CD4-positive, alpha-beta T cell treated with Interleukin-17A for 1 hour (primary cell): Measurements from ENCODE around the gene WWP2.

Experiments
- DNase-seq: peaks from one replicate; pipeline ENCODE4 v3.0.0-alpha.2; 2020

WWP2 gene

DNA sequence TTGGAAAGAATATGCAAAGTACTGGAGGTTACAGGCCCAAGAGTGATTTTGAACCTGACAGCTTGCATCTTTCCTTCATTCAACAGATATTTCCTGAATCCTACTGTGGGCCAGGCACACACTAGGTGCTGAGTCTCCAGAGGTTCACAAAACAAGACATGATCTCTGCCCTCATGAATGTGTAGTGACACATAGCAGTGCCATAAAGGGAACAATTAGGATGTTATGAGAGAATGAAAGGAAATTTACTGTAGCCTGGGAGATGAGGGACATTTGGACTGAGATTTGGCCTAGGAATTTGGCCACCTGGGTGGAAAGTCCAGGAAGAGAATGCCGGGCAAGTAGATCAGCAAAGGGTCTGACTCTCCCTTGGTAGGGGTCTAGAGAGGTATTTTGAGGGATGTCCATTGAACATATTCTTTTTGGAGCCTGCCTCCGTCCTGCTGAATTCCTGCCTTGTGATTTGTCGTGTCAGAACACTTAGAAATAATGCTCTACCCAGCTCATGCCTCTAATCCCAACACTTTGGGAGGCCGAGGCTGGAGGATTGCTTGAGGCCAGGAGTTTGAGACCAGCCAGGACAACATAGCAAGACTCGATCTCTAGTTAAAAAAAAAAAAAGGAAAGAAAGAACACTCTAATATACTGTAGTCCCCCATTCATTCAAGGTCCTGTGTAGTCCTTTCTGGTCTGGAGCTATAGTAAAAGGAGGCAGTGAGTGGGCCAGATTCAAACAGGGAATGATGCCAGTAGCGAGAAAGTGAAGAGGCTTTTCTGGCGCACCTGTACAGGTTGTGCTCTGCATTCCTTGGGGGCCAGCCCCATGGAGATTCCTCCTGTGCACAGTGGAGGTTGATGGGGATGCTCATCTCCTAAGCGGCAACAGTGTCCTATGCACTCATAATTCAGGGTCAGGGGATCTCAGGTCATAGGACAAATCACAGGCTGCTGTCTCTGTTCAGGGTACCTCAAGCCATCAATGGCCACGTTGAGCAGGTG lies 98.4 kb downstream of the WWP2 start:
- no peak for DNase-seq

DNA sequence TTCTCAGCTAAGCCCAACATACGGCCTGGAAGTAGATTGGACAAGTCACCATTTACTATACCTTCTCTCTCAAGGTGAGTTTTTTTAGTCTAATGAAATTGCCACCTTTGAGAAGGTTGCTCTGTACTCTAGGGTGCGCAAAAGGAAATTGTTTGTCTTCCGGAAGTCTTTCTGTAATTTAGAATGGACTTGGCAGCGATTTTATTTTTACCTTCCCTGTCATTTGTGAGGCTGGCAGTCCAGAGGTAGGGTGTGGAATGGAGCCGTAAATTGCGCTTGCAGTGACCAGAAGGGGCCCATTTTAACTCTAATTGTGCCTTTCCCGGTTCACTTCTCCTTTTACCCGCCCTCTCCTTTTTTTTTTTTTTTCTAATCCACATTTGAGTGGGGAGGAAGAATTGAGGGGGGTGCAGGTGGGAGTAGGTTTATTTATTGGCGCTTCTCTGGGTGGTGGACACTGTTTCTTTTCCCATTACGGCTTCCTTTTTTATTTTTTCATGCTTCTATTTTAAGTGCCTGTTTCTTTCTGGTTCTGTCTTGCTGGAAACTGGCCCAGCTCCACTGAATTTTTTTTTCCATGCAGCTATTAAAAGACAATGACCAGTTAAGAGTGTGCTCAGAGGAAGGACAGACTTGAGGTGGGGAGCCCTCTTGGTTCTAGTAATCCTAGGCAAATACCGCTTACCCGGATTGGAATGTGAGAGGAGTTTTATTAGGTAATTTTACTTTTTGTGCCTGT lies 99.3 kb downstream of the WWP2 start:
- DNase-seq, result no peak

DNA sequence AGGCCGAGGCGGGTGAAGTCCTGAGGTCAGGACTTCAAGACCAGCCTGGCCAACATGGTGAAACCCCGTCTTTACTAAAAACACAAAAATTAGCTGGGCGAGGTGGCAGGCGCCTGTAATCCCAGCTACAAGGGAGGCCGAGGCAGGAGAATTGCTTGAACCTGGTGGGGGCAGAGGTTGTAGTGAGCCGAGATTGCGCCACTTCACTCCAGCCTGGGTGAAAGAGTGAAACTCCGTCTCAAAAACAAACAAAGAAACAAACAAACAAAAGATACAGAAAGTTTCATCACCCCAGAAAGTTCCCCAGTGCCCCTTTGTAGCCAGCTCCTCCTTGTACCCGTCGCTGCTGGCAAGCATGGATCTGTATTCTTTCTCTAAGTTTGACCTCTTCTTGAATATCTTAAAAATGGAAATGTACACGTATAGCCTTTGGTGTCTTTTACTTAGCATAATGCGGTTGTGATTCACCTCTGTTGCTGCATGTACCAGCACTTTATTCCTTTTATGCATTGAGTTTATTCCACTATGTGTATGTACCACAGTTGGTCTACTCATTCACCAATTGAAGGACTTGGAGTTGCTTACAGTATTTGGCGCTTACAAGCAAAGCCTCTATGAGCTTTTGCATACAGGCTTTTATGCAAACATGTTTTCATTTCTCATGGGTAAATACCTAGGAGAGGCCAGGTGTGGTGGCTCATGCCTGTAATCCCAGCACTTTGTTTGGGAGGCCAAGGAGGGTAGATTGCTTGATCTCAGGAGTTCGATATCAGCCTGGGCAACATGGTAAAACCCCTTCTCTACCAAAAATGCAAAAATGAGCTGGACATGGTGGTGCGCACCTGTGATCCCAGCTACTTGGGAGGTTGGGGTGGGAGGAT lies 101.5 kb downstream of the WWP2 start:
- no peak for DNase-seq

DNA sequence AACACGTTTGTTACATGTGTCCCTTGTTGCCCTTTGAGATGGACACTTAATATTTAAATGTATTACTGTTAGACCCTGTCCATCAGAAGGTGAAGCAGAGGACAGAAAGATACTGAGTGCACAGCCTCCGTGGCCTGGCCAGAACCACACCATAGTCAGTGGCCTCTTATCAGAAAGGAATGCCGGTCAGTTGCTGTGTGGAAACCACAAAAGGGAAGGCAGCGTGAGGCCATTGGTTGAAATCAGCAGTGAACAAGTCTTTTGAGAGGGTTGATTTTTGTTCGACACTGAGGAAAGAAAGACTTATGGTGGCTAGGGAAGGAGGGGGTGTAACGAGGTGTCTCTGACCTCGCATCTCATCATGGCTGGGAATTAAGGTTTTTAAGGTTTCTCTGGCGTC lies 103.6 kb downstream of the WWP2 start:
- no peak for DNase-seq

DNA sequence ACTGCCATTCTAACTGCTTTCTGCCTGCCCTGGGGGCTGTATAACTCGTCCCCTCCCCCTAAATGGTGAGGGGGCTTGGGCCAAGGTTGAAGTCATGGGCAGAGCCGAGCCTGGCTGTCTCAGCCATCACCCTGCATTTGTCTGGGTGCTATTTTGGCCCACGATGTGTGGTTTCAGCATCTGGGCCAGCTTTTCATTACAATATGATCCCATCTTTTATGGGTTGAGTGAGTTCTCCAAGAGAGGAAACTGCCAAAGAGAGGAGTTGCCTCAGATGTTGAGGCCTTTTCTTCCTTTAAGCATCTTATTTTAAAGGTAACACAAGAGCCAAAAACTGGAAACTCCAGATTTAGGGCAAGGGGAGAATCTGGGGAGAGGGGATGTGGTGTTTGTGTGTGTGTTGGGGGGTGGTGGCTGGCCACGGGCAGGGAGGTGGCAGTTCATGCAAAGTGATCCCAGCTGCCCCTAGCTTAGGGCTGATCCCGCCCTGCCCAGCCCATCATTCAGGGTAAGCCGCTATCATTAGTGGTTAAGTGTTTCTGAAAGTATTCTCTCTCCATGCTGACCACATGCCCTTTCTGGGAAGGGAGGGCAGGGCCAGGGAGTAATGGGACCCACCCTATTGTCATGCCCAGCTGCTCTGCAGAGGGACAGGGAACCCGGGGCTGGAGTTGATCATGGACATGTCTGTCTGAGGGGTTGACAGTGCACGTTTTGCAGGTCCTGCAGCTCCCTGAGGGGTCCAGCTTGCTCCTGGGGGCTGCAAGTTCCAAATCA lies 105.8 kb downstream of the WWP2 start:
- no peak for DNase-seq

DNA sequence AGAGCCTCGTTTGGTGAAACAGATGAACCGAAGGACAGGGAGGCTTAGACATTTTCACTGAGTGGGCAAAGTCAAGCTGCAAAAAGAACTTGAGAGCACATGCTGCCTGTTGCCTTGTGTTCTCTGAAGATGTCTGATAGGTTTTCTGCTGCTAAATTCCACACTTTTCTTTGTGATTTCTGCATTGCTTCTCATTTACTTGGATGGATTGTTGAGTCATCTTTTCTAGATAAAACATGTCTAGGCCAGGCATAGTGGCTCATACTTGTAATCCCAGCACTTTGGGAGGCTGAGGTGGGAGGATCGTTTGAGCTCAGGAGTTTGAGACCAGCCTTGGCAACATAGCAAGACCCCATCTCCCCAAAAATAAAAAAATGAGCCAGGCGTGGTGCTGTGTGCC lies 108.6 kb downstream of the WWP2 start:
- DNase-seq, result no peak

DNA sequence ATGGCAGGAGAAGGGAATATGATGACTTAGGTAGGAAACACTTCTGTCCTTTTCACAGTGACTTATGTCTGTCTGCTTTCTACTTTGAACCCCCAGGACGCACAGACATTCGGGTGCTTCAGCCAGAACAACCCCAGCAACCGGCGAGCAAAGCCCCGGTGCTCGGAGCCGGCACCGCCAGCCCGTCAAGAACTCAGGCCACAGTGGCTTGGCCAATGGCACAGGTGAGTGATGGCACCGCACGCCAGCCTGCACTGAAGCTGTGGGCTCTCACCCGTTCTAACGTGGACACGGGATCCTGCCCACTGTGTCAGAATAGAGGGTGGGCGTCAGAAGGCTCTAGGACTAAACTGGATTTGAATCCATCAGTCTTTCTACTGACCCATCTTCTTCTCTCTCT lies 109.6 kb downstream of the WWP2 start:
- no peak for DNase-seq

DNA sequence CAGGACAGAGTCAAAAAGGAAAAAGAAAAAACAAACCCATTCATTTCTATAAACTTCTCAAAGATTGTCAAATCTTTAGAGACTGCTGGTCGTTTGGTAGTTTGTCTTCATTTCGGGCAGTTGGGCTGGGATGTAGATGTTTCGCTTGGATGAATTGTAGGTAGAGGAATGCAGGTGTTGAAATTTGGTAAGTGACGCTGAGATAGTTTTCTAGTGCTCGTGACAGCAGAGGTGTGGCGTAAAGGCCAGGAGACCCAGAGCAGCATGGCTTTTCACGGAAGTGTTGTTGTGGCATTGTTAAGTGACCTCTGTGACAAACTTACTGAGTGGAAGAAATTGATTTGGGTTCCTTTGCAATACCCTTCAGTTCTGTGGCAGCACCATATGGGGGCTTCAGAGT lies 110.8 kb downstream of the WWP2 start:
- DNase-seq, result no peak

DNA sequence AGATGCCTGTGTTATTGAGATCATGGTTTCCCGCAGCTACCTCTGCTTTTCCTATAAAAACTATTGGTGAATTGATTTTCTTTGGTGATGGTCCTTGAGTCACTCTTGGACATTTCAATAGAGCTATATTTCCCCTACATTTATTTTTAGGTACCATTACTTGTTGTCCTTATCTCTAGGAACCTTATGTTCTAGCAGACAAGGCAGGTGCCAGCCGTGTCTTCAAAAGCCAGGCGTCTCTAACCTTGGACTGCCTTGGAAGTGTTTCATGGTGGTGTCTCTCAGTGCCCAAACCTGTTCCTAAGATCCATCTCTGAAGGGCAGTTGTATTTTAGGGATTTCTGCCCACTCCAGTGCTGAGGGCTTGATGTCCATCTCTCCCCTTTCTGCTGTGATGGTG lies 111.7 kb downstream of the WWP2 start:
- DNase-seq, result no peak

DNA sequence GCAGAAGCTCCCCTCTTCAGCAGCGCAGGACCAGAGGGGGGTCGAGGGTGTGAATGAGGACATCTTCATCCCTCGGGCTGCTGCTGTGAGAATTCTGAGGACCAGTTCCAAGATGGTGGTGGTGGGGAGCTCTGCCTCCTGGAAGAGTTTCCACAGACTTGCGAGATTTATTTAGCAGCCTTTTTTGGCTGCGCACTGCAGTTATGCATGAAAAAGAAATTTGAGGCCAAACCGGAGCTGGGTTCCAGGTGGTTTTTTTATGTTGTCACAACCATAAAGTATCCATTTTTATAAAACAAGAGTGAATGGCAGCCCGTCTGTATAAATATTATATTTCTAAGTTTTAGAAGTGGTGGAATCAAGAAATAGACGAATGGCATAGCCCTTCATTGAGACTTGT lies 112.1 kb downstream of the WWP2 start:
- DNase-seq, result no peak

DNA sequence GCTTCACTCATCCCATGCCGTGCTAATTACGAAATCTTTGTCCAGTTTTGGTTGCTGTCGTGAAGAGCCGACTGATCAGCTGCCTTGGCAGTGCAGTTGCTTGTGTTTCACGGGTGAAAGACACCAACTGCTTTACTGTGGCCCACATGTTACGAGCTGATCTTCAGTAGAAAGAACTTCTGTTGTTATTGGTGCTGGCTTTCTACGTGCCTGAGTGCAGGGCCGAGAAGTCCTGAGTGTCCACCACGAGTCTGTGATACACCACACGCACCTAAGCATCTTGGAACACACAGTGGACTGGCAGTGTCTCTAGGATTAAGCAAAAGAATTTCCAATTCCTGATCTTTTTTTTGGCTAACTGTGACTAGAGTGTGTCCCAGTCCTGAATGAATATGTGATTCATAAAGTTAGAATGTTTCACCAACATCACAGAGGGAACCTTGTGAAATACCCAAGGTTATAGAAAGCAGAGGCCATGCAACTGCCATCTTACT lies 118.6 kb downstream of the WWP2 start:
- no peak for DNase-seq

DNA sequence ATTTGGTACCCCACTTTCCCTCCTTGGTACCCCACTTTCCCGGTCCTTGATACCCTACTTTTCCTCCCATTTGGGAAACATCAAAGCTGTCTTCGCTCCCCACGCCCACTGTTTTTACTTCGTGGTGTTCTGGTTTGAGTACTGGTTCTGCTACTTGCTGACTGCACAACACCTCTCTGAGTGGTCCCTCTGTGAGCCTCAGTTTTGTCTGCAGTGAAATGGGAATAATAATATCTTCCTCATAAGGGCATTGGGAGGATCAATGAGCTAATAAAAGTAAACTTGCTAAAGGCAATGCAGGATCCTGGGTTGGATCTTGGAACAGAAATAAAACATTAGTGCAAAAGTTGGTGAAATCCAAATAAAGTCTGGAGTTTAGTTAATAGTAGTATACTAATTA lies 119.0 kb downstream of the WWP2 start:
- no peak for DNase-seq

DNA sequence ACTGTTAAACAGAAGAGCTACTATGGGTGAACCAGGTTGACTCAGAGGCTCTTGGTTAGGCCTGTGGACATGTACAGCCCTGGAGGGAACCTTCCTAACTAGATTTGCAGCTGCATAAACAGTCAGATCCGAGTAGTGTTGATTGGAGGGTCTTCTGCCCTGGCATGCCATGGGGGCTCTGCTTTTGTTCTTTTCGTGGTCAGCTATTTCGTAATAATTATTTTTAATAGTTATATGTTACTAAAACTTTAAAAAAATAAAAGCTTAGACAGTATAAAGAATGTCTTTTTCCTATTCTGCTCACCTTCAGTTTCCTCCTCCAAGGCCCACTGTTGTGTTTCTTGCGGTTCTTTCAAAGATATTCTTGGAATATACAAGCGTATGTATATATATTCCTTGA lies 121.6 kb downstream of the WWP2 start:
- DNase-seq, result no peak

DNA sequence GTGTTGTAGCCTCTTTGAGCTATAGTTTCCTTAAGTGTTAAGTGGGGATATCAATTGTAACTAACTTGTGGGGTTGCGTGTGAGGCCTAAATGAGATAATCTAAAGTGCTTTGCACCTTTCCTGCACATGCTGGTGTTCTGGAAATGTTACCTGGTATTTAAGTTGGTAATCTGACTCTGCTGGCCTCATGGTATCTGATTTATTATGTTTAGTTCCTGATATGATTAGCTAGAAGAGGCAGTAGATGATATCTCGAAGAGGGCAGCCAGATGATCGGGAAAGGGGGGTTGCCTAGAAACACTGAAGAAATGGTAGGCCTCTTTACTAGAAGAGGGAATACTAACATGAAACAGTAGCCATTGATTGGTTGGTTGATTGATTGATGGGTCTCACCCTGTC lies 123.6 kb downstream of the WWP2 start:
- DNase-seq, result no peak

DNA sequence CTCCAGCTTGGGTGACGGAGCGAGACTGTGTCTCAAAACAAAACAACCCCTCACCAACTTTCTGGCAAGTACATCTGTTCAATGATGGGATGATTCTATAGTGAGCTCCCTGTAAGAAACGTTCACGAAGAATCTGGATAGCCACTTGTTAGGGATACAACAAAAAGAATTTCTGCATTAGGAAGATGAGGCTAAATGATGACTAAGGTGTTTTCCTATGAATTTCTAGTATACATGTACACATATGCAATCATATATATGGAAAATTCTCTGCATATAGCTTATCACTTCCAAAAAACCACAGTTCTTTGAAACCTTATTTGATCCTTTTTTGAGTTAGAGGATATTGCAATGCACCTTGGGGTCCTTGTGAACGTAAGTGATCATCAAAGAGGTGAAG lies 124.6 kb downstream of the WWP2 start:
- no peak for DNase-seq

DNA sequence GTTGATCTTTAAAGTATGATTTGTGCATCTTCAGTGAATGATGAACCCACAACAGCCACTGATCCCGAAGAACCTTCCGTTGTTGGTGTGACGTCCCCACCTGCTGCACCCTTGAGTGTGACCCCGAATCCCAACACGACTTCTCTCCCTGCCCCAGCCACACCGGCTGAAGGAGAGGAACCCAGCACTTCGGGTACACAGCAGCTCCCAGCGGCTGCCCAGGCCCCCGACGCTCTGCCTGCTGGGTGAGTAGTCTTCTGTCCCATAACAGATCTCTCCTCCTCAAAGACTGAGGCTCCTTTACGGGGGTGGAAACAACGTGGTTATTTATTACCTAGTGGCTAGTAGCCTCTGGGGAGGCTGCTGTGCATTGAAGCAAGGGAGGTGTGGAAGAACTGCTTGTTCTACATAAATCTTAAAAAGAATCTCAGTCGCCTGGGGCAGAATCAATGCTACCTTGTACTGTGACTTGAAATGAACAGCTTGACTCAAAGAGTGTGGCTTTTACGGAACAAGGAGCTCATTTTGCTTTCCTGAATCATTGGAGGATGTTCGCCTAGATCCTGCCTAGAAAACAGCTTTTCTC lies 126.0 kb downstream of the WWP2 start:
- no peak for DNase-seq

DNA sequence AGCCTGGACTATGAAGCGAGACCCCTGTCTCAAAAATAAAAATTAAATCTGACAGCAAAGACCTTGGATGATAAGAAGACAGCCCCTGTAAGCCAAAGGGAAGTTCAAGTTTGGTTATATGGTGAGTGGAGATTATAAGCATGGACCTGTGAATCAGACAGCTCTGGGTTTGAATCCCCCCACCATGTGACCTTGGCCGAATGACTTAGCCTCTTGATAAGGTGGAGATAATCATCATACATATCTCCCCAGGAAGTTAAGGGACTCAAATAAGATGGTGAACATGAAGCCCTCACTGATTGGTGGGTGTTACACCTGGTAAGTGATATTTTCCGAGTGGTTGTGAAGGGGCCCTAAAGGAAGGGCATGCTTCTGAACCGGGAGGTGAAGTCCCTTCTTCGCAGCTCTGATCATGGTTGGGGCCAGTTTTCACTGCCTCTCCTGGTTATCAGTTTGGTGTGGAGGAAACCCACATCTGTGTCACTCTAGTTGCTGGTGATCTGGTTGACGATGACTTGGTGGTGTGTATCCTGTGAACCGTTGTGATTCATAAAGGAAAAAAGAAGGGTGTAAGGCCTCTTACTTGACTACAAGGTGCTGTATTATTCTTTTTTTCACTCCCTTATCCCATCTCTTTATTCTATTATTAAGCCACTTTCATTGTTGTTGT lies 127.3 kb downstream of the WWP2 start:
- no peak for DNase-seq

DNA sequence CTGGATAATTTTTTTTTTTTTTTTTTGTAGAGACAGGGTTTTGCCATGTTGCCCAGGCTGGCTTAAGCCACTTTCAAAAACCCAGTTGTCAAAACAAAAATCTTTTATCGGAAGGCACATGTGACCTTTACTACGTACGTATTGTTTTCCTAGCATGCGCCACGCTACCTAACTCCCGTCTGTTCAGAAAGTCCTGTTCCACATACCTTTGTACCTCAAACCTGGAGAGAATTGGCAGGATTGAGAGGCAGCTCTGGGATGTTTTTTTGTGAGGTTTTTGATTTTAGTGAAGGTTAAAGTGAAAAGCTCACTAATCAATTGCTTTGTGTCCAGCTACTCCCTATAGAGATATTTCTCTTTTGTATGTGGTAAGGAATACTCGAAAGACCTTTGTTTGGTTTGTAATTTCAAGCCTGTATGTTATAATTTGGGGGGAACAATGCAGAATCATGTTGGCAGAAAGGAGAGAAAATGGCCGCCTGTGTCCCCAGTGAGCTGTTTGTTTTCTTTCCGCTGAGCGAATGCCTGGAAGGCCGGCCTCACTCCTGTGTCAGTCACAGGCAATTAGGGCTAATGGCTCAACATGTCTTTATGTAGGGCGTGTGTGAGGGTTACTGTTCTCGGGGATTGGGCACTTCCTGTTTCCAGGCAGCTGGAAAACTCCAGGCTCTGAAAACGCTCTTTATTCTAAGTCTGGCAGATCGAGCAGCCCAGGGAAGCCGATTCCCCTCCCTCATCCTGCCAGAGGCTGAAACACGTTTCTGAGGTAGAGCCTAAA lies 128.2 kb downstream of the WWP2 start:
- DNase-seq, result no peak

DNA sequence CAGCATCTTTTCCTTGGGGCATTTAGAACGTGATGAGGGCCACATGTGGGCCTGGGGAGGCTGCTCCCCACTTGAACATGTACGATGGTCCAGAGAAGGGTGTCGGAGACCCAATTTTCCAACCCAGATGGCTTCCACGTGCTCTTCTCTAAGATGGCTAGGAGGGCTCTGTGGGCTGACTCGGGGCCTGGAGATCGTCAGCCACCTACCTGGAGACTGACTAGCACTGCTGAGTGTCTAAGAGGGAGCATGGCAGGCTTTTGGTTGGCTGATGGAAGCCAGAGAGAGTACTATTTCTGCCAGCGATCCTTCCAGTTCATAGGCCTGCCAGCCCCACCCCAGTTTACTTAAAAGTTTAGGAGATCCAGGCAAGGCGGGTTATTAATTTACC lies 128.8 kb downstream of the WWP2 start:
- no peak for DNase-seq

DNA sequence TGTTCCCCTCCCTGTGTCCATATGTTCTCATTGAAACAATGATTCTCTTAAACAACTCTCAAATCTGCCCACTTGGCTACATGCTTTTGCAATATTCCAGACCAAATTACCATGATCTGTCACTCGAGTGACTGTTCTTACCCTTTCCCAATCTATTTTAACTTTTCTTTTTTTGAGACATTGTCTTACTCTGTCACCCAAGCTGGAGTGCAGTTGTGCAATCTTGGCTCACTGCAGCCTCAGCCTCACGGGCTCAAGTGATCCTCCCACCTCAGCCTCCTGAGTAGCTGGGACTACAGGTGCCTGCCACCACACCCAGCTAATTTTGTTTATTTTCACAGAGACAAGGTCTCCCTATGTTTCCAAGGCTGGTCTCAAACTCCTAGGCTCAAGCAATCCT lies 130.2 kb downstream of the WWP2 start:
- no peak for DNase-seq
